H9 (cell line): ENCODE results near the gene ZNF892. TPM values are rescaled to one million over a fixed set of nuclear protein-coding genes. Genes with fewer than 3 reads are reported as not detected.

Experiments used
- DNase-seq: peaks from one replicate; pipeline ENCODE4 v3.0.0-alpha.2; 2017
- H2AFZ ChIP-seq: one replicate; pipeline ENCODE4 v1.6.1; 2013; ENCODE audit warnings: mild to moderate bottlenecking, low read length, control low read depth, moderate library complexity
- H2AK5ac ChIP-seq: 2 replicates; pipeline ENCODE4 v1.6.1; 2013; ENCODE audit warnings: low read length, control low read depth, mixed read lengths; ENCODE audit not compliant: insufficient read length
- H2BK120ac ChIP-seq: one replicate; pipeline ENCODE4 v1.6.1; 2013; ENCODE audit warnings: low read depth, mild to moderate bottlenecking, low read length, control low read depth, inconsistent platforms; ENCODE audit not compliant: poor library complexity, severe bottlenecking
- H2BK12ac ChIP-seq: 2 replicates; pipeline ENCODE4 v1.6.1; 2013; ENCODE audit warnings: low read length, control low read depth, mixed read lengths, low read depth; ENCODE audit not compliant: insufficient read length
- H2BK15ac ChIP-seq: 2 replicates; pipeline ENCODE4 v1.6.1; 2013; ENCODE audit warnings: low read depth, low read length, control low read depth
- H2BK20ac ChIP-seq: one replicate; pipeline ENCODE4 v1.6.1; 2013; ENCODE audit warnings: low read depth, mild to moderate bottlenecking, low read length, control low read depth, inconsistent platforms; ENCODE audit not compliant: poor library complexity, severe bottlenecking
- H2BK5ac ChIP-seq: 2 replicates; pipeline ENCODE4 v1.6.1; 2013; ENCODE audit warnings: low read length, control low read depth, mixed read lengths; ENCODE audit not compliant: insufficient read length
- H3K14ac ChIP-seq: 2 replicates; pipeline ENCODE4 v1.6.1; 2013; ENCODE audit warnings: low read length, control low read depth; ENCODE audit not compliant: insufficient read depth
- H3K18ac ChIP-seq: 2 replicates; pipeline ENCODE4 v1.6.1; 2013; ENCODE audit warnings: low read depth, mild to moderate bottlenecking, mixed read lengths, low read length, control low read depth; ENCODE audit not compliant: insufficient read length
- H3K23ac ChIP-seq: 2 replicates; pipeline ENCODE4 v1.6.1; 2013; ENCODE audit warnings: low read length, control low read depth, mixed read lengths, low read depth; ENCODE audit not compliant: insufficient read length
- H3K23me2 ChIP-seq: 2 replicates; pipeline ENCODE4 v1.6.1; 2013; ENCODE audit warnings: low read depth, mild to moderate bottlenecking, mixed read lengths, low read length, control low read depth; ENCODE audit not compliant: insufficient read length, poor library complexity, severe bottlenecking
- H3K27ac ChIP-seq: 2 replicates; pipeline ENCODE4 v1.5.1; 2013; ENCODE audit warnings: low read length, control low read depth, mixed read lengths, low read depth; ENCODE audit not compliant: insufficient read length
- H3K27me3 ChIP-seq: 2 replicates; pipeline ENCODE4 v1.6.1; 2013; ENCODE audit warnings: low read length, control low read depth, inconsistent platforms; ENCODE audit not compliant: insufficient read depth
- H3K4ac ChIP-seq: 2 replicates; pipeline ENCODE4 v1.6.1; 2013; ENCODE audit warnings: low read depth, mild to moderate bottlenecking, control low read depth, inconsistent platforms, low read length, moderate library complexity
- H3K4me1 ChIP-seq: 2 replicates; pipeline ENCODE4 v1.6.1; 2013; ENCODE audit warnings: low read length, control low read depth, inconsistent platforms; ENCODE audit not compliant: insufficient read depth
- H3K4me2 ChIP-seq: 2 replicates; pipeline ENCODE4 v1.6.1; 2013; ENCODE audit warnings: low read length, control low read depth, mixed read lengths; ENCODE audit not compliant: insufficient read length, insufficient read depth
- H3K56ac ChIP-seq: 2 replicates; pipeline ENCODE4 v1.6.1; 2013; ENCODE audit warnings: low read depth, mild to moderate bottlenecking, mixed read lengths, low read length, control low read depth; ENCODE audit not compliant: insufficient read length
- H3K79me1 ChIP-seq: 2 replicates; pipeline ENCODE4 v1.6.1; 2013; ENCODE audit warnings: low read depth, mild to moderate bottlenecking, moderate library complexity, low read length, control low read depth, inconsistent platforms; ENCODE audit not compliant: insufficient read depth, poor library complexity, severe bottlenecking
- H3K79me2 ChIP-seq: 2 replicates; pipeline ENCODE4 v1.6.1; 2013; ENCODE audit warnings: low read length, control low read depth, inconsistent platforms; ENCODE audit not compliant: insufficient read depth
- H3K9ac ChIP-seq: 2 replicates; pipeline ENCODE4 v1.6.1; 2013; ENCODE audit warnings: low read length, control low read depth, mixed read lengths; ENCODE audit not compliant: insufficient read length; ENCODE audit errors: extremely low read depth
- H3K9me3 ChIP-seq: one replicate; pipeline ENCODE4 v1.6.1; 2013; ENCODE audit warnings: low read depth, low read length, inconsistent platforms; ENCODE audit not compliant: control insufficient read depth
- H3T11ph ChIP-seq: one replicate; pipeline ENCODE4 v1.6.1; 2013; ENCODE audit warnings: mild to moderate bottlenecking, low read length, control low read depth, inconsistent platforms
- H4K20me1 ChIP-seq: one replicate; pipeline ENCODE4 v1.6.1; 2013; ENCODE audit not compliant: control insufficient read depth, insufficient read length, insufficient read depth
- H4K5ac ChIP-seq: 2 replicates; pipeline ENCODE4 v1.6.1; 2013; ENCODE audit warnings: low read depth, mild to moderate bottlenecking, mixed read lengths, low read length, control low read depth; ENCODE audit not compliant: insufficient read length
- H4K8ac ChIP-seq: replicated peaks from 2 replicates; pipeline ENCODE4 v1.6.1; 2013; ENCODE audit warnings: low read length, control low read depth, mixed read lengths, low read depth; ENCODE audit not compliant: insufficient read length
- H4K91ac ChIP-seq: 2 replicates; pipeline ENCODE4 v1.6.1; 2013; ENCODE audit warnings: low read depth, mild to moderate bottlenecking, moderate library complexity, mixed read lengths, low read length, control low read depth; ENCODE audit not compliant: insufficient read length
- H3K27ac Mint-ChIP-seq, 3 experiments: 2 replicates in 2 of 3; 3 replicates in 1 of 3; pipeline ENCODE4 v1.8.0; 2020 to 2021; ENCODE audit warnings: mixed read lengths in 3 of 3, mild to moderate bottlenecking in 1 of 3, moderate library complexity in 1 of 3
- H3K27me3 Mint-ChIP-seq: 2 replicates; pipeline ENCODE4 v1.8.0; 2021; ENCODE audit warnings: low read depth, mild to moderate bottlenecking, moderate library complexity, mixed read lengths
- H3K36me3 Mint-ChIP-seq, 3 experiments: 2 replicates in 2 of 3; 3 replicates in 1 of 3; pipeline ENCODE4 v1.8.0; 2020 to 2021; ENCODE audit warnings: low read depth in 3 of 3, mixed read lengths in 3 of 3; ENCODE audit not compliant: insufficient read depth in 1 of 3
- H3K4me1 Mint-ChIP-seq, 2 experiments: 2 replicates each; pipeline ENCODE4 v1.8.0; 2020; ENCODE audit warnings: mixed read lengths in 2 of 2
- H3K4me3 Mint-ChIP-seq, 2 experiments: 2 replicates in 1 of 2; 3 replicates in 1 of 2; pipeline ENCODE4 v1.8.0; 2020 to 2021; ENCODE audit warnings: mild to moderate bottlenecking in 2 of 2, mixed read lengths in 2 of 2, moderate library complexity in 1 of 2
- H3K9me3 Mint-ChIP-seq, 2 experiments: 2 replicates in 1 of 2; 3 replicates in 1 of 2; pipeline ENCODE4 v1.8.0; 2020; ENCODE audit warnings: mild to moderate bottlenecking in 2 of 2, mixed read lengths in 2 of 2, moderate library complexity in 1 of 2
- CTCF ChIP-seq: fragments of 200-600 bp; sonication (generic); conservative IDR thresholded peaks from 3 replicates; pipeline ENCODE4 v1.8.0; 2021; ENCODE audit warnings: antibody characterized with exemption, mild to moderate bottlenecking
- WGBS: extraction: QIAGEN DNeasy Blood & Tissue Kit; methylation state at CpG from one replicate; pipeline ENCODE4 v1.1.7; 2013; ENCODE audit warnings: missing lambda C conversion rate, low lambda C conversion rate, mixed read lengths; ENCODE audit not compliant: insufficient read length; ENCODE audit errors: extremely low coverage; 5-methylcytosine and 5-hydroxymethylcytosine counted together
- total RNA-seq: library from RNA; stranded (reverse); gene quantifications from 2 replicates; pipeline ENCODE4 v1.2.1, GENCODE V29; 2021

ZNF892 gene
- total RNA-seq, 1 experiment from 2014 or later, result 13.2 TPM

DNA sequence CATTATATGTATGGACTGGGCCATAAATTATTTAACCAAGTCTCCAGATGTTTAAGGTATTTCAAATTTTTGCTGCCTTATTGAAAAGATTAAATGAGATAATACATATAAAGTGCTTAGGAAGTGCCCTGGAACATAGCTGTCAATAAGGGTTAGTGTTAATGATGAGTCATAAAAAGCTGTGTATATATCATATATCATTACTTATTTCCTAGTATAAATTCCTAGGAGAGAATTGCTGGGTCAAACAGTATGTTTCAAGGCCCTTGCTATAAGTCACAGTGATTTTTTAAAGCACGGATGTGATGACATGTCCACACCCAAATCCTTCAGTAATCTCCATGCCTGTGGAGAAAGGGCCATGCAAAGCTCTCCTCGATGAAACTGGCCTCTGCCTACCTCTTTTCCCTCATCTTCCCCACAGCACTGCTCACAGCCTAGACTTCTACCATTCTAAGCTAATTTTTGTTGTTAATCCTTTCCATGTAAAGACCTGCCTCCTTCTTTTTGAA is 33.2 kb upstream of the ZNF892 start:
- Histone ChIP-seq H2BK120ac (no peak overlapping the region), H3K27ac (no peak overlapping the region), H2AFZ (no peak overlapping the region), H4K91ac (no peak overlapping the region), H3K23ac (no peak overlapping the region), H3K56ac (no peak overlapping the region), H3K9me3 (no peaks in the 10 kb centered on the region), H4K8ac (no peak overlapping the region), H3K4ac (no peak overlapping the region), H3K27me3 (no peaks in the 10 kb centered on the region), H2BK20ac (no peak overlapping the region), H3K4me1 (no peaks in the 10 kb centered on the region), H3K18ac (no peak overlapping the region), H3T11ph (no peak overlapping the region), H4K5ac (no peak overlapping the region), H2BK15ac (no peak overlapping the region), H3K23me2 (no peaks in the 10 kb centered on the region), H3K4me2 (no peak overlapping the region), H3K14ac (no peak overlapping the region), H3K79me1 (peaks cover 3% of the 10 kb centered on the region), H2BK5ac (no peak overlapping the region), H3K79me2 (no peaks in the 10 kb centered on the region), H2AK5ac (no peak overlapping the region), H4K20me1 (no peaks in the 10 kb centered on the region), H2BK12ac (no peak overlapping the region), H3K9ac (no peak overlapping the region)
- no CpG with 5 or more reads among the region's 2 CpGs for WGBS
- no peak for DNase-seq
- H3K27me3 Mint-ChIP-seq, result no peaks in the 10 kb centered on the region; the same call in 1 of the 2 replicates
- H3K4me3 Mint-ChIP-seq, result no peak overlapping the region
- no peaks in the 10 kb centered on the region for H3K9me3 Mint-ChIP-seq
- no peak overlapping the region for H3K27ac Mint-ChIP-seq
- TF ChIP-seq CTCF, result no peak
- H3K4me1 Mint-ChIP-seq, result no peaks in the 10 kb centered on the region
- peaks cover 0 to under 1% (median 0%) of the 10 kb centered on the region in 3 experiments; a peak in 2 of 7 replicates for H3K36me3 Mint-ChIP-seq
